ENCODE data around the gene ANG.

DNA sequence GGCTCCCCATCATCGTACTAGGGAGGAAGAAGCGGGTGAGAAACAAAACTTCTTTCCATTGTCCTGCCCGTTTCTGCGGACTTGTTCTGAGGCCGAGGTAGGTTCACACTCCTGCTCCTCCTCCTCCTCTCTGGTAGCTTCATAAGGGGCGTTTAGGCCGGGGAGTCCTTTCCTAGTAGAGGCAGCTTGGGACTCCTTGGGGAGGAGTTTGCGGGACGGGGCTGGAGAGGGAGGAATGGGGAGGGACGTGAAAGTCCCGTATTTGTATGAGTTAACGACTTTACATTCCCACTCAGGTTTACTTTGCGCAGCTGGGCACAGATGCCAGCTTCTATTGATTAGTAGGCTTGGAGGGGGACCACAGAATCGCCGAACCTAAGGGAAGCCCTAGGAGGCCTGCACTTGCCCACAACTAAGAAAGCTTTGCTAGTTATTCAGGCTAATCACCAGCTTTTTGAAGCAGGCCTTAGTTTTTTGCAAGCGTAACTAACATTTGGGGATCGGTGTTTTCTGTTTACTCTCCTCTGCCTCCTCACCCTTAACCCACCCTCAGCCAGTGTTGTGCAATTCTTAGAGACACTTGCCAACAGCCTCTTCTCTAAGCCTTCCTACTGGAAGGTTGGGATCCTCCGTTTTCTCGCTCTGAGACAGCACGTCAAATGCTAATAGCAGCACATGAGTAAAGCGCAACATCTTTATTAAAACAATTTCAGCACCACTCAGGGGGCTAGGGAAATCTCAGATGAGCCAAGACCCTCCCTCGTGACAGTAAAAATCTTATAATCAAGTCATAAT lies 3.7 kb upstream of the ANG start:
- no peak for TF ChIP-seq YY1 (IDR thresholded peaks at IDR 0.05; ENCODE audit: low read depth)
- TF ChIP-seq, protein P1, sequence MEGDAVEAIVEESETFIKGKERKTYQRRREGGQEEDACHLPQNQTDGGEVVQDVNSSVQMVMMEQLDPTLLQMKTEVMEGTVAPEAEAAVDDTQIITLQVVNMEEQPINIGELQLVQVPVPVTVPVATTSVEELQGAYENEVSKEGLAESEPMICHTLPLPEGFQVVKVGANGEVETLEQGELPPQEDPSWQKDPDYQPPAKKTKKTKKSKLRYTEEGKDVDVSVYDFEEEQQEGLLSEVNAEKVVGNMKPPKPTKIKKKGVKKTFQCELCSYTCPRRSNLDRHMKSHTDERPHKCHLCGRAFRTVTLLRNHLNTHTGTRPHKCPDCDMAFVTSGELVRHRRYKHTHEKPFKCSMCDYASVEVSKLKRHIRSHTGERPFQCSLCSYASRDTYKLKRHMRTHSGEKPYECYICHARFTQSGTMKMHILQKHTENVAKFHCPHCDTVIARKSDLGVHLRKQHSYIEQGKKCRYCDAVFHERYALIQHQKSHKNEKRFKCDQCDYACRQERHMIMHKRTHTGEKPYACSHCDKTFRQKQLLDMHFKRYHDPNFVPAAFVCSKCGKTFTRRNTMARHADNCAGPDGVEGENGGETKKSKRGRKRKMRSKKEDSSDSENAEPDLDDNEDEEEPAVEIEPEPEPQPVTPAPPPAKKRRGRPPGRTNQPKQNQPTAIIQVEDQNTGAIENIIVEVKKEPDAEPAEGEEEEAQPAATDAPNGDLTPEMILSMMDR (IDR thresholded peaks at IDR 0.05): no peak

Data from SK-N-SH (cell line).